NCI-H2107 treated with DMSO at 0.1 percent for 48 hours (cell line): ENCODE results near the gene DNAH8.

Source experiments
- DNase-seq: peaks from one replicate; lab custom pipeline; 2025; ENCODE audit not compliant: unreplicated experiment; lab: John Stamatoyannopoulos, UW

DNAH8 gene

GRCh38 chr6:39062014-39062740, 347.1 kb downstream of the DNAH8 start:
- no peak for DNase-seq

- DNase-seq: no peak
Measured at GRCh38 chr6:39063526-39063925, 348.4 kb downstream of the DNAH8 start.

- DNase-seq: no peak
Measured at GRCh38 chr6:39065561-39065960, 350.4 kb downstream of the DNAH8 start.

GRCh38 chr6:39068391-39068790, 353.3 kb downstream of the DNAH8 start:
- no peak for DNase-seq

- no peak for DNase-seq
Measured at GRCh38 chr6:39072830-39073229, 357.7 kb downstream of the DNAH8 start.

- DNase-seq: no peak
Measured at GRCh38 chr6:39073471-39074355, 358.6 kb downstream of the DNAH8 start.

- DNase-seq: no peak
Measured at GRCh38 chr6:39074486-39074885, 359.4 kb downstream of the DNAH8 start.

- no peak for DNase-seq
Measured at GRCh38 chr6:39075010-39075686, 360.0 kb downstream of the DNAH8 start.

- no peak for DNase-seq
Measured at GRCh38 chr6:39075807-39076622, 360.9 kb downstream of the DNAH8 start.

- DNase-seq: no peak
Measured at GRCh38 chr6:39076623-39077535, 361.8 kb downstream of the DNAH8 start.

- DNase-seq: no peak
Measured at GRCh38 chr6:39077882-39078594, 362.9 kb downstream of the DNAH8 start.

- no peak for DNase-seq
Measured at GRCh38 chr6:39078695-39079094, 363.6 kb downstream of the DNAH8 start.

GRCh38 chr6:39079197-39080125, 364.4 kb downstream of the DNAH8 start:
- DNase-seq: no peak
